ENCODE results near the gene LRRC4C. TPM values are rescaled to one million over a fixed set of nuclear protein-coding genes. Genes with fewer than 3 reads are reported as not detected.
"Not testable (repeated sequence)": the region's sequence is repeated elsewhere in the genome, so short reads cannot be mapped to it uniquely, and the experiment has no call there.

Gene LRRC4C
- total RNA-seq, 1 experiment from 2014 or later, result not detected

DNA sequence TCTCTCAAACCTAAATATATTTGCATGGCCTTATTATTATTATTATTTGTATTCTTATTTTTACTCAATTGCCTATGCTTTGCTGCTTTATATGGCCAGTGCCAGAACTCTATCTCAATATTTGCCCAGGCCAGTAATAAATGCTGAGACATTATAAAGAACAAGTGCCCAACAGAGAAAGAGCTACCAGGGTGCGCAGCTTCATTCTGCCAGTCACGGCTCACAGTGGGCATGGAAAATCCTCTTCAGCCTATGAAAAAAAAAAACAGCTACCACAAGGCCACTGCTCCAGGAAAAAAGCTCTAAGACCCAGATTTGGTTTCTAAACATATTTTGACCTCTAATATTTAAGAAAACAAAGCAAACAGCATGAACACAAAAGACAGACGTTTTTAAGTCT lies 1223.6 kb downstream of the LRRC4C start:
- DNase-seq (ENCODE audit: low read depth), result no peak
- in situ Hi-C loops (cut with HindIII; ENCODE audit: low pct_unique_long_range_greater_than_20kb, low sequenced_read_pairs), result no loop called here

DNA sequence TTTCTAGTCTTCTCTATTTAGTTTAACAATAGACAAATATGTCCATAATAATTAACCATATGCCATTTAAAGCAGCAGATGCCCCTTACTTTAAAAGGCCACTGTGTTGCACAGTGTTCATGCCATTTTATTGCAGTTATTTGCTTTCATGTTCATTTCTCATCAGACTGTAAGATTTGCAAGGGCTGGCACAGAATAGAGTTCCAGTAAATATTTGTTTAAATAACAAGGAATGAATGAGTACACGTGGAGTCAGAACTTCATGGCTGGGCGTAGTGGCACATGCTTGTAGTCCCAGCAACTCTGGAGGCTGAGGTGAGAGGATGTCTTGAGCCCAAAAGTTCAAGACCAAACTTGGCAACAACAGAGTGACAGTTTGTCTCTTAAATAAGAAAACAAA lies 1228.6 kb downstream of the LRRC4C start:
- in situ Hi-C loops (cut with HindIII; ENCODE audit: low pct_unique_long_range_greater_than_20kb, low sequenced_read_pairs), result no loop called here
- DNase-seq (ENCODE audit: low read depth), result no peak

DNA sequence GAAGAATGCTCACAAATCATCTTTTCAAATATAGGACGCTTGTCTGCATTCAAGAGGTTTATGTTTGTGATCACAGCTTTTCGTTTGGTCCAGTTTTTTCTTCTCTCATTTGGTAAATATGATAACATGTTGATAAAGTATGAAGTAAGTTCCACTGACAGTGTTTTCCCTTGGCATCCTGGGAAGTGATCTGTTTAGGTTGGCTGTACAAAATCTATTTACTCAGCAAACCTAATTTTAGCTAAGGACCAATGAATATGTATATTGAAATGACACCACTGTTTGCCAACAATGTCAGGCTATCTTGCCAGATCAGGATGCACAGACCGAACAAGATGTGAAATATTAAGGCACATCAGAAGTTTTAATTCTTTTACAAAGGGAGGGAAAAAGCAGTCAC lies 1230.8 kb downstream of the LRRC4C start:
- in situ Hi-C loops (cut with HindIII; ENCODE audit: low pct_unique_long_range_greater_than_20kb, low sequenced_read_pairs), result no loop called here
- DNase-seq (ENCODE audit: low read depth), result no peak

DNA sequence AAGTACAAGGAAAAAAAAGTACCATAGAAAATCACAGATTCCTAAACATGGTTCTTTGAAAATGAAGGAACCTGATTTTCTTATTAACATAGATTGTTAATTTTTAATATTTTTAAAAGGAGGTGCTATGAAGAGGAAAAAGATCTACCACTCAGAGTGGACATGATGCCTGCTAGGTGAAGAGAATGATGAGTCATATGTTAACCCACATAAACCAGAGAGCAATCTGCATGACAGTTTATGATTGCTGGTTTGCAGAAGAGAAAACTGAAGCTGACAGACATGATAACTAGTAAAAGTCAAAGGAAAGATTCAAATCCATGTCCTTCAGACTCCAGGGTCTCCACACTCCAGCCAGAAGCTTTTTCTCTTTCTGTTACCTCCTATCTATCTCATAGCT lies 1231.7 kb downstream of the LRRC4C start:
- DNase-seq (ENCODE audit: low read depth), result no peak
- in situ Hi-C loops (cut with HindIII; ENCODE audit: low pct_unique_long_range_greater_than_20kb, low sequenced_read_pairs), result no loop called here

DNA sequence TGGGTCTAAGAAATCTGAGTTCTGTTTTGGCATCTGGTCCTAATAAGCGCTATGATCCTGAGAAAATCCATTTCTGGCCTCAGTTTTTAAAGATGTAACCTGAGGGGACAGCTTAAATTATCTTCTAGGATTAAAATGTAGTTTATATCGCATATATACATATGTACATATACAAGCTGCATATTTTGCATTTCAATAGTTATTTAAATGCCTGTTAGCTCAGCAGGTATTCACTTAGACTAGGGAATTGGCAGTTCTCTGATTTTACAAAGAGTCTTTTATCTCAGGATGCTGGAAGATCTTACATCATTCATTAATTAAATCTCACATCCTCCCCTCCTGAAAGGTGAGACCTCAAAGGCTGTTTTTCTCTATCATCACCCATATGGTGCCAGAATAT lies 1232.8 kb downstream of the LRRC4C start:
- in situ Hi-C loops (cut with HindIII; ENCODE audit: low pct_unique_long_range_greater_than_20kb, low sequenced_read_pairs), result no loop called here
- DNase-seq (ENCODE audit: low read depth), result no peak

DNA sequence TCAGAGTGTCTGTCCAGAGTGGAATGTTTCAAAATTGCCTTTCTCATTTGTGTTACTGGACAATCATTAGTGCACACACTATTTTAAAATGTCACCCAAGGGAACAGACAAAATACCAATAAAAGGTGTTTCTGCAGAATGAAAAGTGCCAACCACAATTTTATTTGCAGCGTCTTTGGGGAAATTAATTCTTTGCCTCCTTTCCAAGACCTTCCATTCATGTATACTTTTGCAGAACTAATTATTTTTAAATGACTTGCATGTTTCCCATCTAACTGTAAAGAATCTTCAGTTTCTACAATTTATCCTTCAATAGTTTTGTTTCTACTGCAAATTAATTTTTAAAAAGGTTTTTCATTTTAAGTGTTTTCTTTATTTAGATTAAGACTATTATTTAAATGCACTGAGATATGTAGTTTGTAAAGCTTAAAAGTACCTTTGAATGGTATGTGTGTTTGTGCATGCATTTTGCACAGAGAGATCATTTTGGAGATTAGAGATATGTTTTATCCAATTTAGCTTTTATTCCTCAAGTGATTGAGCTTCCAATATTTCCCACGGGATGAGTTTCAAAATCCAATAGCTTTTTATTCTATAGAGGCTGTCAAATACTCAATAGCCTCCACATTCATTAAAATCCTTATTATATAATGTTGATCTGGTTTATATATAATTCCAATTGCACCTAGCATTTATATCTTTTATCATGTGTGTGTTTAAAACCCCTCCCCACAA lies 1235.7 kb downstream of the LRRC4C start:
- in situ Hi-C loops (cut with HindIII; ENCODE audit: low pct_unique_long_range_greater_than_20kb, low sequenced_read_pairs), result no loop called here
- no peak for DNase-seq (ENCODE audit: low read depth)

DNA sequence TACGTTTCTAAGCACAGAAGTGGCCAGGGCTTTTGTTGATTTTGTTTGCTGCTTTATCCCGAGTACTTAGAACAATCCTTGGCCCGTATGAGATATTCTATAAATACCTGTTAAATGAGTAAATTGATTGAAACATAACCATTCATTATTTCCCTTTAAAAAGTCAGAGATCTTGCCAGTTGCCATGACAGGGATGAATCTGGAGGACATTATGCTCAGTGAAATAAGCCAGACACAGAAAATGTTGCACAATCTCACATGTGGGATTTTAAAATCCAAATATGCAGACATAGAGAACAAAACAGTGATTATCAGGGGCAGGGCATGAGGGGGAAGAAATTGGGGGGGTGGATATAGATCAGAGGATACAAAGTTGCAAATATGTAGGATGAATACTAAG lies 1240.1 kb downstream of the LRRC4C start:
- no peak for DNase-seq (ENCODE audit: low read depth)
- in situ Hi-C loops (cut with HindIII; ENCODE audit: low pct_unique_long_range_greater_than_20kb, low sequenced_read_pairs), result no loop called here

DNA sequence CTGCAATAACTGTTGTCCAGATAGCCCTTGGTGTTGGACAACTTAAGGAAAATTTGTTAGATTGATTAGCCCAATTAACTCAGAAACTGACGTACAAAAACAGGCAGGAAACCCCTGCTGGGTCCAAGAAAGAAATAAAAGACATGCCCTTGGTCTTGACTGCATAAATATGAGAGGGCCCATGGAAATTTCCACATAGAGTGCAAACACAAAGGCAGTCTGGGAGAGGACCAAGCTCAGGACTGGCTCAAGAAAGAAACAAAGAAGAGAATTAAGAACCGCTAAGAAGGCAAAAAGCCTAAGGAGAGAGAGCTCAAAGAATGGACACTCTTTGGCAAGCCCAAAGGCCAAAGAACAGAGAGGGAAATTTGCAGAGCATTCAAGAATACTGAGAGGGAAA lies 1243.9 kb downstream of the LRRC4C start:
- DNase-seq (ENCODE audit: low read depth), result no peak
- in situ Hi-C loops (cut with HindIII; ENCODE audit: low pct_unique_long_range_greater_than_20kb, low sequenced_read_pairs), result no loop called here

DNA sequence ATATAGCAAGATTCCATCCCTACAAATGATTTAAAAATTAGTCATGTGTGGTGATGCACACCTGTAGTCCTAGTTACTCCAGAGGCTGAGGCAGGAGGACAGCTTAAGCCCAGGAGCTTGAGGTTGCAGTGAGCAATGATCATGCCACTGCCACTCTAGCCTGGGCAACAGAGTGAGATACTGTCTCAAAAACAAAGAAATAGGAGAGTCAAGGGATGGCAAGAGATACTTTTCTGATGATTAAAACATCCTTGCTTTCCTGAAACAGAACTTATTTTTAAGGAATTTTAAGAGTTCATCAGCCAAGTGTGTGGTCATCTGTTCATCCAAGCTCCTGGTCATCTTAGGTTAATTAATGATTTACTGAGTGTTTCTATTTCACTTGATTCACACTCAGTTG lies 1252.0 kb downstream of the LRRC4C start:
- DNase-seq (ENCODE audit: low read depth), result no peak
- in situ Hi-C loops (cut with HindIII; ENCODE audit: low pct_unique_long_range_greater_than_20kb, low sequenced_read_pairs), result no loop called here

DNA sequence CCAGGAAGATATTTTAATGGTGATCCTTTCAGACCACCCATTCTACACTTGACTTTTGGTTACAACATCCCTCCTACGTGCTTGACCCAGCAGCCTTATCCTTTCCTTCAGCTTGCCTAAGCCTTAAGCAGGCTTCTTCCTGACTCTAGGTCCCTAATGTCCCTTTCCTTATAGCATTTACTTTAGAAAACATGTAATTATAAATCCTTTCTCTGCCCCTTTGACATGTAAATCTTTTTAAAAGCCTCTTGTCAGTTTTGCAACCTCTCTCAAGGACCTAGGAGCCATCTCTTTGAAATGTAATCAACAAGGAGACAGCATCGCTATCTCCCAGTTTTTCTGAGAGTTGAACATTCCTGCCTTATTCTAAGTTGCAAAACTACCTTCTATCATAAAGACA lies 1255.2 kb downstream of the LRRC4C start:
- DNase-seq (ENCODE audit: low read depth), result no peak
- in situ Hi-C loops (cut with HindIII; ENCODE audit: low pct_unique_long_range_greater_than_20kb, low sequenced_read_pairs), result no loop called here

DNA sequence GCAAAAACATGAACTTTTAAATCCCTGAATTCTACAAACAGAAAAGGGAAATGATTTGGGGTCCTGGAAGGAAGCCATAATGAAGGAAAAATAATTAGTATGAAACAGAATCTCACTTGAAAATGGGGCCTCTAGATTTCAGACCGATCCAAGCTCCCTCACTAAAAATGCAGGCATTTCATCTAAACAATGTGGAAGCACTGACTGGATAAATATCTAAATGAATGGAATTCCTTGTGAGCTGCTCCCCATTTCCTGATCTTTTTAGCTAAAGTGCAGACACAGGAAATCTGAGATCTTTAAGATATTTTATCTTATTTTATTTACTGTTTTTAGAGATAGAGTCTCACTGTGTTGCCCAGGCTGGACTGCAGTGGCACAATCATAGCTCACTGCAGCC lies 1255.8 kb downstream of the LRRC4C start:
- no peak for DNase-seq (ENCODE audit: low read depth)
- in situ Hi-C loops (cut with HindIII; ENCODE audit: low pct_unique_long_range_greater_than_20kb, low sequenced_read_pairs), result no loop called here

DNA sequence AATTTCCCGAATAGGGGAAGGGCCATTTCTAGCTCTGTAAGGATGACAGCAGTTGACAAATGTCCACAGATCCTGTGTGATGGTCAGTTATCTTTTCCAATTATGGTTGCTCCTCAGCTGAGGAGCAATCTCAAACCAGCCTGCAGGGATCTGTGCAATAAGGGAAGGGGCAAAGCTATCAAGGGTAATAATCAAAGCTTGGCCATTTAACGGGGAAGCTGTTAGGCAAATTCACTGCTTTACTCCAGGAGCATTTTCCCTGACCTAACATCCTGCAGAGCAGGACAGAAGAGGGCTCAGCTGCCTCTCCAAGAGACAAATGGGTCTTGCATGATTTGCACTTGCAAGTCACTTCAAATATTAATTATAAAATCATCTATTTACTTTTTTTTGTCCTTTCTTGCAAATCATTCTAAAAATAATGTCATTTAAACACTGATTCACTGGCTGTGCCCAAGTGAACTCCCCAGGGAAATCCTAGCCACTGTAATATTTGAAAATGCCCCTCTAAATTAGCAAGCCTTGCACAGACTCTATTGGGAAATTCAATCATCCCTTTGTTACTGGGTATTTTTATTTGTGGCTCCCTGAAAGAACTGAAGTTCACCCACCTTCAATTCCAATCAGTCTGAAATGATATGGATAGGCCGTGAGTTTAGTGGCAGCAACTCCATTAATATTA lies 1256.7 kb downstream of the LRRC4C start:
- DNase-seq (ENCODE audit: low read depth), result no peak
- in situ Hi-C loops (cut with HindIII; ENCODE audit: low pct_unique_long_range_greater_than_20kb, low sequenced_read_pairs), result no loop called here

DNA sequence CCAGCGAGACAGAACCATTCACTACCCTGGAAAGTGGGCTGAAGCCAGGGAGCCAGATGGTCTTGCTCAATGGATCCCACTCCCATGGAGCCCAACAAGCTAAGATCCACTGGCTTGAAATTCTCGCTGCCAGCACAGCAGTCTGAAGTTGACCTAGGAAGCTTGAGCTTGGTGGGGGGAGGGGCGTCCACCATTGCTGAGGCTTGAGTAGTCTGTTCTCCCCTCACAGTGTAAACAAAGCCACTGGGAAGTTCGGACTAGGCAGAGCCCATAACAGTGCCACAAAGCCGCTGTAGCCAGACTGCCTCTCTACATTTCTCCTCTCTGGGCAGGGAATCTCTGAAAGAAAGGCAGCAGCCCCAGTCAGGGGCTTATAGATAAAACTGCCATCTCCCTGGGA lies 1266.9 kb downstream of the LRRC4C start:
- DNase-seq (ENCODE audit: low read depth); in situ Hi-C loops (cut with HindIII; ENCODE audit: low pct_unique_long_range_greater_than_20kb, low sequenced_read_pairs): not testable (repeated sequence)

DNA sequence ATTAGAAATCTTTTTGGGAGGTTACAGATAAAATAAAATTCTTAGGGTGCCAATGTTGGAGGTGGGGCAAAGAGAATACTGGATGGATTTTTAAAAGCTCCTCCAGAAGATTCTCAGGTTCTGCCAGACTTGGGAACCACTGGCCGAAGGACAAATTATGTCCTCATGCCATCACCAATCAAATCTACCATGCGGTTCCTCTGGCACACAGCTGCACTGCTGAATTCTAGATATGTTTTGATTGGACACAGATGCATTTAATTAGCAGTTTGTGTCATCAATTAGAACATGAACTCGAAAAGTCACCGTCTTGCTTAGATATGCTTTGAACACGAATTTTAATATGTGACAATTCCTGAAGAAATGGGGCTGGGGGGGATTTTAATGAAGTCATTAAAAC lies 1269.2 kb downstream of the LRRC4C start:
- DNase-seq (ENCODE audit: low read depth), result no peak
- in situ Hi-C loops (cut with HindIII; ENCODE audit: low pct_unique_long_range_greater_than_20kb, low sequenced_read_pairs), result no loop called here

DNA sequence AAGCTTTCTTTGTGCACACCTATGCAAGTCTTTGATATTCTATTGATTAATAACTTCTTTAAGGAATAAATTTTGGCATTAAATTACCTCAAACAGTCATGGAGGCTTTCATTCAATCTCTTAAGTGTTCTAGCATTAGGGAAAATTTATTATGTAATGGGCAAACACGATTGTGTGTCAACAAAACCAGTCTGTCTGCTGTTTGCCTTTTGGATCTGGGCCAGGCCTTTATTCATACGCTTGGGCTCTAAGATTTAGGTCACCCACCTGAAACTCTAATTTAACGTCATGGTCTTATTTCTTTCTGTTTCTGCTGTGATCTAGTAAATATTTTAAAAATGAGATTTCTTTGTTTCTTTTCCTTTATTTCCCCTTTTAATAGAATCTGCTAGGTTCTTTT lies 1270.6 kb downstream of the LRRC4C start:
- in situ Hi-C loops (cut with HindIII; ENCODE audit: low pct_unique_long_range_greater_than_20kb, low sequenced_read_pairs), result no loop called here
- no peak for DNase-seq (ENCODE audit: low read depth)

DNA sequence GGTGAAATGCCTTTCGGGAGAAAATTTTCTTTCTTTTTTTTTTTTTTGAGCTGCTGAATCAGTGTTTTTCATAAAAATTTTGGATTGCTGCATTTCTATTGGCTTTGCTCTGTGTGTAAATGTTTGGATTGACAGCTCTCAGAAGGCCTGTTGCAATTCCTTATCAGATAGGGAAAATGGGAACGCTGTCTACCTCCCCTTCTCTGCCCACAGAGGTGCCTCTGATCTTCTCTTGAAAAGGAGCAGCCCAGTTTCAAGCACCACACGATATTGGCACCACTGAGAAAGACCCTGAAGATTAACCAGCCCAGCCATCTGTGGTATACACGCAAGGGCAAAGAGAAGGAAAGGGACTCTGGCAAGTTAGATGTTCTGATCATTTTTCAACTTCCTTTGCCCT lies 1272.2 kb downstream of the LRRC4C start:
- in situ Hi-C loops (cut with HindIII; ENCODE audit: low pct_unique_long_range_greater_than_20kb, low sequenced_read_pairs), result no loop called here
- no peak for DNase-seq (ENCODE audit: low read depth)

DNA sequence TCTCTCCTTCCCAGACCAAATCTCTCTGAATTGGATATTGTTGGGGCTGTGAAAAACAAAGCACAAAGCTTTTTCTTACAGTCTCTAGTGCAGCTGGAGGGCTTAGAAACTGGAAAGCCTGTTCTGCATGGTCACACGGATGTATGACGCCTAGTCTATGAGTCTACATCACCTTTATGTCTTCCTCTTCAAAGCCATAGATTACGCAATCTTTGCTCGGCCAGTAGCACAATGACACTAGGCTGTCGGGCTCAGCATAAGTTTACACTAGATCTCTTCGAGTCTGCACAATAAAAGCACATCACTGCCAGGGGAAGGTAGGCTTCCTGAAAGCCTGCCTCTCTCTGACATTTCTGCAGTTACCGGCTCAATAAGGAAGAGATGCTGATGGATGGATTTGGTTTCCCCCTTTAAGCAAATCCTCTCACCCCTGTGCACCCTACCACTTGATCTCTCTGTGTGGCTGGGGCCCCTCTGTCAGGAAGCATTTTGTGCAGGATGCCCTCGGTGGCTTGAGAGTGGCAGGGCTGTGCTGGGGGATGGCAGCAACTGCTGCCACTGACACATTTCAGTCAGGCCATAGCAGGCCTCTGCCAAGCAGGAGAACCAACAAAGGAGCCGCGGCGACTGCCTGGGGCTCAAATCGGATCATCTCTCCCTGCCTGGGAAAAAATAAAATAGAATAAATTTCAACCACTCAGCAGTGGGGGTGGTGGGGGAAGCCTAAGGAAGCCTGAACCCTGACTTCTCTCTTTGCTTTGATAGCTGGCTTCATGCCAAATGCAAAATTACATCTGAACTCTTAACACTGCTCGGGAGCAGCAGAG lies 1272.8 kb downstream of the LRRC4C start:
- DNase-seq (ENCODE audit: low read depth), result no peak
- in situ Hi-C loops (cut with HindIII; ENCODE audit: low pct_unique_long_range_greater_than_20kb, low sequenced_read_pairs), result no loop called here

DNA sequence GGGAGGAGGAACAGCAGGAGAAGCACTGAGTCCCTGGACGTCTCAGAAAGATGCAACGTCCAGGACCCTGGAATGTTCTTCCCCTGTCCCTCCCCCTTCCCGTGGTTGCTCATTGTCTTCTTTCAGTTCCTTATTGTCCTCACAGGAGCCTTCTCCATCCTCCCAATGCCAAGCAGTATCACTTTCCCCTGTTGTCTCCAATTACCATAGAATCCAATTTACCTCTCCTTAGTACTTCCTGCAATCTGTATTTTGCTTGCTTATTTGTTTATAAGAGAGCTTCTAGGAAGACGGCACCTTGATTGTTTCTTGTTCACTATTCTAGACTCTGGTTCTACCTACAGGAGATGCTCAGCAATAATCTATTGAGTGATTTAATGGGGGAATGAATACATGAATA lies 1273.7 kb downstream of the LRRC4C start:
- DNase-seq (ENCODE audit: low read depth), result no peak
- in situ Hi-C loops (cut with HindIII; ENCODE audit: low pct_unique_long_range_greater_than_20kb, low sequenced_read_pairs), result no loop called here
